Esophagus (tissue), 2 donors: ENCODE measurements around the gene ASPSCR1. TPM values are rescaled to one million over a fixed set of nuclear protein-coding genes. Genes with fewer than 3 reads are reported as not detected.

ENCODE experiments used
- H3K27ac ChIP-seq, 2 donors: one replicate each; pipeline ENCODE4 v1.5.1; 2013; ENCODE audit warnings: low read depth in 2 of 2, mild to moderate bottlenecking in 2 of 2, inconsistent platforms in 1 of 2, low read length in 1 of 2, moderate library complexity in 1 of 2
- H3K27me3 ChIP-seq, 2 donors: one replicate each; pipeline ENCODE4 v1.6.1; 2013; ENCODE audit warnings: low read length in 2 of 2, control low read depth in 1 of 2, mild to moderate bottlenecking in 1 of 2; ENCODE audit not compliant: insufficient read depth in 2 of 2, control insufficient read depth in 1 of 2
- H3K36me3 ChIP-seq, 2 donors: one replicate each; pipeline ENCODE4 v1.6.1; 2013; ENCODE audit warnings: low read length in 1 of 2; ENCODE audit not compliant: control insufficient read depth in 2 of 2, insufficient read depth in 2 of 2
- H3K4me1 ChIP-seq, 2 donors: one replicate each; pipeline ENCODE4 v1.6.1; 2013; ENCODE audit warnings: low read length in 1 of 2; ENCODE audit not compliant: control insufficient read depth in 2 of 2, insufficient read depth in 2 of 2
- H3K4me3 ChIP-seq, 2 donors: one replicate each; pipeline ENCODE4 v1.5.1; 2013; ENCODE audit warnings: low read length in 2 of 2, mild to moderate bottlenecking in 2 of 2, low read depth in 1 of 2, moderate library complexity in 1 of 2
- H3K9me3 ChIP-seq, 2 donors: one replicate each; pipeline ENCODE4 v1.6.1; 2013; ENCODE audit warnings: mild to moderate bottlenecking in 2 of 2, low read depth in 1 of 2, low read length in 1 of 2, moderate library complexity in 1 of 2; ENCODE audit not compliant: control insufficient read depth in 2 of 2, insufficient read depth in 1 of 2
- WGBS, 2 donors: extraction: QIAGEN DNeasy Blood & Tissue Kit; methylation state at CpG; one replicate each; pipeline ENCODE4 v1.1.7; 2013; 5-methylcytosine and 5-hydroxymethylcytosine counted together
- polyA plus RNA-seq, 2 donors: library from polyadenylated mRNA; stranded (reverse); fragments of 200-250 nt; gene quantifications; one replicate each; pipeline ENCODE4 v1.2.3, GENCODE V29; 2013
- donor health status: healthy with polysubstance abuse.
- donor health status: Bipolar disorder and iron deficiency.

Gene ASPSCR1, protein sequence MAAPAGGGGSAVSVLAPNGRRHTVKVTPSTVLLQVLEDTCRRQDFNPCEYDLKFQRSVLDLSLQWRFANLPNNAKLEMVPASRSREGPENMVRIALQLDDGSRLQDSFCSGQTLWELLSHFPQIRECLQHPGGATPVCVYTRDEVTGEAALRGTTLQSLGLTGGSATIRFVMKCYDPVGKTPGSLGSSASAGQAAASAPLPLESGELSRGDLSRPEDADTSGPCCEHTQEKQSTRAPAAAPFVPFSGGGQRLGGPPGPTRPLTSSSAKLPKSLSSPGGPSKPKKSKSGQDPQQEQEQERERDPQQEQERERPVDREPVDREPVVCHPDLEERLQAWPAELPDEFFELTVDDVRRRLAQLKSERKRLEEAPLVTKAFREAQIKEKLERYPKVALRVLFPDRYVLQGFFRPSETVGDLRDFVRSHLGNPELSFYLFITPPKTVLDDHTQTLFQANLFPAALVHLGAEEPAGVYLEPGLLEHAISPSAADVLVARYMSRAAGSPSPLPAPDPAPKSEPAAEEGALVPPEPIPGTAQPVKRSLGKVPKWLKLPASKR
- 10 to 100 TPM; 19.1 to 29.8 TPM for polyA plus RNA-seq

DNA sequence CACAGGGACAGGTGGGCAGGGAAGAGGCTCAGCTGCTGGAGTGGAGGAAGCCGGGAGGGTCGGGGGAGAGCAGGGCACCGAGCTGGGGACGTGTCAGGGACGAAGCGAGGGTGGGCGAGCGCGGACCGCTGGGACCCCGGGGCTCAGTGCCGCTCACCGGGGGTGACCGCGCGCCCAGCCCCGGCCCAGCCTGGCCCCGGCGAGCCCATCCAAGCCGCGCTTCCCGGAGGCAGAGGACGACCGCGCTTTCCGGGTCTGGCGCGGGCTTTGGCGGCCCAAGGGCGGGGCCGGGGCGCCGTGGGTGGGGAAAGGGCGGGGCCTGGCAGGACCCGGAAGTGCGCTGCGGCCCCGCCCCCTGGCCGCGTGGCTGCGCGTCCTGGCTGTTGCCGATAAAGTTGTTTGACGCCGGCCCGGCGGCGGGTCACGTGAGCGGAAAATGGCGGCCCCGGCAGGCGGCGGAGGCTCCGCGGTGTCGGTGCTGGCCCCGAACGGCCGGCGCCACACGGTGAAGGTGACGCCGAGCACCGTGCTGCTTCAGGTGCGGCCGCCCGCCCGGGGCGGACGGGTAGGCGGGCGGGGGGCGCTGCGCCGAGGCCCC lies at the start of gene ASPSCR1:
TSS of gene ASPSCR1 (plus strand) at position 419 of the 598 bp plus-strand sequence. CDS start at position 437, 18 bp downstream.
- 1% methylated on average over 21 to 76 of the region's 76 CpGs for WGBS, 2 donors
- Histone ChIP-seq H3K27ac (peak within 1 kb of the TSS; percentile 86 to 88), H3K9me3 (no peaks in the 10 kb centered on the region), H3K36me3 (no peaks in the 10 kb centered on the region), H3K27me3 (no peaks in the 10 kb centered on the region), H3K4me3 (peak within 1 kb of the TSS; percentile 59 to 82), H3K4me1 (peaks cover 3 to 14% of the 10 kb centered on the region in 2 donors)

GRCh38 chr17:81927653-81928543 lies 49.5 kb upstream of the ASPSCR1 start, which contains the start of gene MAFG:
Gene MAFG, minus strand, starts transcription at chr17:81927735. Its CDS starts 4,550 bp downstream, at chr17:81923185.
- Histone ChIP-seq H3K4me3 (peak within 1 kb of the TSS; percentile 73 to 83), H3K36me3 (peaks cover 0 to under 1% of the 10 kb centered on the region in 2 donors), H3K27me3 (no peaks in the 10 kb centered on the region), H3K9me3 (no peaks in the 10 kb centered on the region), H3K4me1 (peaks cover 16 to 26% of the 10 kb centered on the region in 2 donors), H3K27ac (peak within 1 kb of the TSS; percentile 95 to 98)
- 0 to 1% methylated on average over 94 to 98 of the region's 98 CpGs for WGBS, 2 donors

DNA sequence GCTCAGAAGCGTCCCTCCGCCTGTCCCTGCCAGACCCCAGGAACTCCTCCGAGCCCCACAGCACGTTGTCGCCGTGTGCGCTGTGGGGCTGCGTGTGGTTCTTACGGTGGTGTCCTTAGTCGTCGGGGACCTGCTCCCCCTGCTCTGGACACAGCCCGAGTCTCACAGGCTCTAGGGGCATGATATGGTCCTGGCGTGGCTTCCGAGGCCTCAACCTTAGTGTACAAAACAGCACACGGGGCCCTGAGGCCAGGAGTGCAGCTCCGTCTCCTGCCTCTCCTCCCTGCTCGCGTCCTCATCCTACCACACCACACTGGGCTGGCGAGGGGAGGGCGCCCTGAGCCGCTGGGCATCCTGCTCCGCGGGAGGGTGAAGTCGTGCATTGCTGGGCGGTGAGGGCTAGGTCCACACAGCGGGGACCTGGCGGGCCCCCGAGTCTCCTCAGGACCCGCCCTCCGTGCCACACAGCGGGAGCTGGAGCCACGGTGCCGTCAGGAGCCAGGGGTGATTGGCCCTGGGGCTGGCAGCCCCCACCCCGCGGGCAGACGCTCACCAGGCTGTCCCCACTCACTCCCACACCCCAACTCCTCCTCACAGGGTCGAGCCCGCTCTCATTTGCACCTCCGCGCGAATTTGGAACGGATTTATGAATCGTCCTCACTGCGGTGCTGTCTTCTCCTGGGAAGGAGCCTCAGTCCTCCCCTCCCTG lies 48.7 kb upstream of the ASPSCR1 start:
- Histone ChIP-seq H3K27me3 (no peaks in the 10 kb centered on the region), H3K9me3 (no peaks in the 10 kb centered on the region), H3K4me1 (peaks cover 13 to 23% of the 10 kb centered on the region in 2 donors), H3K27ac (peak overlapping the region in 1 of 2 donors; percentile 0), H3K36me3 (no peaks in the 10 kb centered on the region), H3K4me3 (peak overlapping the region; percentile 63 to 73)
- WGBS, 2 donors, result 27 to 29% methylated on average over 44 of the region's 44 CpGs

- 88 to 89% methylated on average over 31 of the region's 31 CpGs for WGBS, 2 donors
Measured at GRCh38 chr17:81929253-81930141, 47.9 kb upstream of the ASPSCR1 start.

DNA sequence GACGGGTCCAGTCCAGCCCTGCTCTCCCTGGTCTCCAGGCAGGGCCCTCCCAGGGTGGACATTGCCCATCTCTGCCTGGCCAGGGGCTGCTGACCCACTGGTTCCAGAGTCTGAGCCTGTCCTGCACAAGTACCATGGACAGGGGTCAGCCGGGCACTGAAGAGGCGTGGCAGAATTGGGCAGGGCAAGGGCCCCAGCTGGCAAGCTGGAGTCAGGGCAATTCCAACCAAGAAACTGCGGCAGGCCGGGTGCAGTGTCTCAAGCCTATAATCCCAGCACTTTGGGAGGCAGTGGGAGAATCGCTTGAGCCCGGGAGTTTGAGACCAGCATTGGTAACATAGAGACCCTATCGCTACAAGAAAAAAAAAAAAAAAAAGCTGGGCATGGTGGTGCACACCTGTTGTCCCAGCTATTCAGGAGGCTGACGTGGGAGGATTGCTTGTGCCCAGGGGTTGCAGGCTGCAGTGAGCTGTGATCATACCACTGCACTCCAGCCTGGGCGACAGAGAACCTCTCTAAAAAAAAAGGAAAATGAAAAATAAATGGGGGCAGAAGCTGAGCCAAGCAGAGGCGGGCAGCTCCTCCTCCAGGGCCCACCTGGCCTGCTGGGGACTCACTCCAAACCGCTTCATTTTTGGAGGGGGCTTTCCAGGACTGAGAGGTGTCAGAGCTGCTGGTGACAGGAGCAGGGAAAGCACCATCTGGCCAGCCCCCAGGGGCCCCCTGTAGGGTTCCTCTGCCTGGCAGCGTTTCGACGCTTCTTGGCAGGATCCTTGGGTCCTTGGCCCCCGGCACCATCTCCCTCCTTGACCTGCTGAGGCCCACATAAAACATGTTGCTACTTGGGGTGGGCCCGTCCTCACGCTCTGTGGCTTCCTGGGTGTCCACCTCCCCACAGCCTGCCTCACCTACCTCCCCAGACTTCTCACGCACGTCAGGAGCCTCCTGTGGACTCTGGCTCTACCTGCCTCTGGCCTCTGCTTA lies 47.0 kb upstream of the ASPSCR1 start:
- Histone ChIP-seq H3K36me3 (no peaks in the 10 kb centered on the region), H3K4me1 (peaks cover 0 to 16% of the 10 kb centered on the region in 2 donors), H3K9me3 (no peaks in the 10 kb centered on the region), H3K27me3 (no peaks in the 10 kb centered on the region), H3K27ac (no peak overlapping the region), H3K4me3 (no peak overlapping the region)
- 59% methylated on average over 20 of the region's 20 CpGs for WGBS, 2 donors

More at GRCh38 chr17:81929253-81930141, 47.9 kb upstream of the ASPSCR1 start:
- H3K27me3 ChIP-seq, result no peaks in the 10 kb centered on the region
- H3K4me3 ChIP-seq, result no peak overlapping the region
- no peaks in the 10 kb centered on the region for H3K9me3 ChIP-seq
- H3K36me3 ChIP-seq, result no peaks in the 10 kb centered on the region
- no peak overlapping the region for H3K27ac ChIP-seq
- peaks cover 7 to 22% of the 10 kb centered on the region in 2 donors for H3K4me1 ChIP-seq

- H3K9me3 ChIP-seq, result no peaks in the 10 kb centered on the region
- H3K27me3 ChIP-seq, result no peaks in the 10 kb centered on the region
- 66 to 70% methylated on average over 13 of the region's 13 CpGs for WGBS, 2 donors
- no peak overlapping the region for H3K4me3 ChIP-seq
- H3K4me1 ChIP-seq, result peaks cover 0 to 12% of the 10 kb centered on the region in 2 donors
- H3K27ac ChIP-seq, result no peak overlapping the region
- H3K36me3 ChIP-seq, result no peaks in the 10 kb centered on the region
Measured at GRCh38 chr17:81931189-81931556, 46.3 kb upstream of the ASPSCR1 start.

GRCh38 chr17:81931557-81932332 lies 45.7 kb upstream of the ASPSCR1 start:
- no peaks in the 10 kb centered on the region for H3K27me3 ChIP-seq

More at GRCh38 chr17:81931557-81932332, 45.7 kb upstream of the ASPSCR1 start:
- 38 to 40% methylated on average over 15 of the region's 15 CpGs for WGBS, 2 donors
- no peak overlapping the region for H3K4me3 ChIP-seq
- no peak overlapping the region for H3K27ac ChIP-seq
- H3K4me1 ChIP-seq, result peaks cover 0 to 13% of the 10 kb centered on the region in 2 donors
- no peaks in the 10 kb centered on the region for H3K9me3 ChIP-seq
- no peaks in the 10 kb centered on the region for H3K36me3 ChIP-seq
